Fibroblast of lung (primary cell): ENCODE measurements around the gene ZFPM1.

ENCODE experiments used
- CTCF ChIP-seq, 2 donors: IDR thresholded peaks in 1 of 2; conservative IDR thresholded peaks in 1 of 2; 1 replicate in 1 of 2; 2 replicates in 1 of 2; pipeline ENCODE4 v1.5.1; 2011 to 2012; ENCODE audit warnings: low read length in 2 of 2, control low read depth in 1 of 2, inconsistent platforms in 1 of 2, low read depth in 1 of 2, mild to moderate bottlenecking in 1 of 2
- EZH2 ChIP-seq: IDR thresholded peaks from 2 replicates; pipeline ENCODE4 v1.5.1; 2012; ENCODE audit warnings: low read length, control low read depth, mild to moderate bottlenecking; ENCODE audit errors: missing control alignments

- TF ChIP-seq CTCF (conservative IDR thresholded peaks at IDR 0.05 in 1 of 2, IDR thresholded peaks at IDR 0.05 in 1 of 2; ENCODE audit: low read depth in 1 of 2, low read length in 2 of 2) = no peak
- TF ChIP-seq EZH2 = no peak
Measured at GRCh38 chr16:88423448-88423850, 29.6 kb upstream of the ZFPM1 start.
